NCI-H2227 (cell line): ENCODE measurements around the gene TMEM125.

ENCODE experiments used
- DNase-seq: peaks from one replicate; lab custom pipeline; 2025; ENCODE audit not compliant: unreplicated experiment; lab: John Stamatoyannopoulos, UW

The TMEM125 gene

DNA sequence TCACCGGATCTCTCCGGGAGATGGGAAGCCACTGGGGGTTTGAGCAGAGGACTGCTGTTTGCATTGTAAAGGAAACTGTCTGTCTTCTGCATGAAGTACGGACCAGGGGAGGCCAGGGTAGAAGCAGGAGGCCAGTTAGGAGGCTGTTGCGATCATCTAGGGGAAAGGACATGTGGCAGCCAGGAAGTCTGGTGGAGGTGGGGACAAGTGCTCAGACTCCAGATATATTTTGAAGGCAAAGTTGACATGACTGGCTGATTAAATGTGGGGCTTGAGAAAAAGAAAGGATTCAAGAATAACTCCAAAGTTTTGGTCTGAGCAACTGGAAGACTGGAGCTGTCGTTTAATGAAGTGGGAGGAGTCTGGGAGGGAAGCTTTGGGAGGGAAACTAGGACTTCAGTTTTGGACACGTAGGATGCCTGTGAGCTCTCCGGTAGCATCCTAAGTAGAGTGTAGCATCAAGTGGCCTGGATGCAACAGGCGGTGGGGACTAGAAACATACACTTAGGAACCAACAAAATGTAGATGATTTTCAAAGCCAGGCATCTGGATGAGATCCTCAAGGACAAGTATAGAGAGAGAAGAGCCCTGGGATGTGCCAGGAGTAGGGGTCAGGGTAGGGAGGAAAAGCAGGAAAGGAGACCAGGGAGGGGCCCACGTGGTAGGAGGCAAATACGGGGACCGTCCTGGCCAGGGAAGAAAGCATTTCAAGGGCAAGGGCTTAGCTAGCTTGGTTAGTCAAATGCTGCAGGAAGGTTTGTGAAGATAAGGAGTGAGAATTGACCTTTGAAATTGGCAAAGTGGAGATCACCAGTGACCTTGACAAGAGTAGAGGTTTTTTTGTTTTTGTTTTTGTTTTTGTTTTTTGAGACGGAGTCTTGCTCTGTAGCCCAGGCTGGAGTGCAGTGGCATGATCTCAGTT, 19.3 kb downstream of the TMEM125 start:
- DNase-seq, result no peak

- DNase-seq, result no peak
Observed at GRCh38 chr1:43292216-43292615, 22.4 kb downstream of the TMEM125 start.

DNA sequence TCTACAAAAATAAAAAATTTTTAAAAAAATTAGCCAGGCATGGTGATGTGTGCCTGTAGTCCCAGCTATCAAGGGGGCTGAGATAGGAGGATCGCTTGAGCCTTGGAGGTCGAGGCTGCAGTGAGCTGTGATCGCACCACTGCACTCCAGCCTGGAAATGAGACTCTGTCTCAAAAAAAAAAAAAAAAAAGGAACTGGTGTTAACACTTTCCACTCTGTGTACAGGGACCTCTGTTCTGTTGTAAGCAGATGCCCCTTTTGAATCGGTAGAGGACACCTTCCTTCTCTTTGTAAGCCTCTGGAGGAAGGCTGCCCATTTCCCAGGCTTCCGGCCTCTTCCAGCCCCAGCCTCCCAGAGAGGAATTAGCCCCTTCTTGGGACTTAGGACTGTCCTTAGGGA, 22.9 kb downstream of the TMEM125 start:
- no peak for DNase-seq

- no peak for DNase-seq
Observed at GRCh38 chr1:43293176-43293575, 23.4 kb downstream of the TMEM125 start.

- DNase-seq, result no peak
Observed at GRCh38 chr1:43293896-43294760, 24.3 kb downstream of the TMEM125 start.

DNA sequence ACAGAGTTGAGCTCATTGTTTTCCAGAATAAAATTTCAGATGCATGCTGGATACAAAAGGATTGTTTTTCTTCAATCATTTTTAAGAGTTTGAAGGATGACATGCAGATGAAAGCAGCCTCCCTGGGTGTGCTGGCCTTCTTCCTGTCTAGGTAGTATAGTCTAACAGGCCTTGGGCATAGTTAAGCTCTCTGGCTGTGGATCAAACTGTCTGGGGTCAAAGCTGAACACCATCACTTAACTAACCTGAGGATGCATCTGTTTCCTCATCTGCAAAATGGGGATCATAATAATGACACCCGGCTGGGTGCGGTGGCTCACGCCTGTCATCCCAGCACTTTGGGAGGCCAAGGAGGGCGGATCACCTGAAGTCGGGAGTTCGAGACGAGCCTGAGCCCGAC, 25.0 kb downstream of the TMEM125 start:
- DNase-seq, result no peak

GRCh38 chr1:43296207-43296606, 26.4 kb downstream of the TMEM125 start:
- no peak for DNase-seq

DNA sequence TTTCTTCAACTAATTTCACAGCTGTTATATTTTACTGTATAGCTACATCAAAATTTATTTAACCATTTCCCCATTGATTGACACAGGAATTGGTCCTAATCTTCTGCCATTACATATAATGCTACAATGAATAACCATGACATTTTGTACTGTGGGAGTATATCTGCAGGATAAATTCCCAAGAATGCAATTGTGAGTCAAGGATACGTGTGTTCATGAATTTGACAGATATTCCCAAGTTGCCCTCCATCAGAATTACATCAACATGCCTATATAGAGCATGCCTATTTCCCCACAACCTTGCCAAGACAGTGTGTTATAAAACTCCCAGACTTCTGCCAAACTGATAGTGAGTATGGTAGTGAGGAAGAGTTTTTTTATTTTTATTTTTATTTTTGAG, 28.3 kb downstream of the TMEM125 start:
- no peak for DNase-seq

DNA sequence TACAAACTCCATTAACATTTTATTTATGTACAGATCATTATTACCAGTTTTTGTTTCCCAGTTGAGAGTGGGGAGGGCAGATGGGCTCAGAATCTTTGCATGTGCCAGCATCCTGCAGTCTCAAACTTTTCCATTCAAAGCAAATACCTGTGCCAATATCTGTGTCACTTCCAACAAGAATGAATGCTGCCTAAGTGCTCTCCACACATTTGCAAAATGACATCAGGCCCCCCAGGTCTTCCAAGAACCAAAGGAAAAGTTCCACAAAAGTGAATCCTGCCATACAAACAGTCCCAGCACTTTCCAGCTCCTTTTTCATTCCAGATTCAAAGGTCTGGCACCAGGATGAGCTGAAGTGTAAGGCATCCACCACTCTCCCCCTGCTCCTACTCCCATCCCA, 29.3 kb downstream of the TMEM125 start:
- DNase-seq, result no peak

- DNase-seq, result no peak
Observed at GRCh38 chr1:43300378-43301094, 30.8 kb downstream of the TMEM125 start, which contains the start of gene TIE1. Gene TIE1, plus strand, starts transcription at chr1:43300982. Its CDS starts 90 bp downstream, at chr1:43301072.

GRCh38 chr1:43302201-43302600, 32.4 kb downstream of the TMEM125 start:
- no peak for DNase-seq

DNA sequence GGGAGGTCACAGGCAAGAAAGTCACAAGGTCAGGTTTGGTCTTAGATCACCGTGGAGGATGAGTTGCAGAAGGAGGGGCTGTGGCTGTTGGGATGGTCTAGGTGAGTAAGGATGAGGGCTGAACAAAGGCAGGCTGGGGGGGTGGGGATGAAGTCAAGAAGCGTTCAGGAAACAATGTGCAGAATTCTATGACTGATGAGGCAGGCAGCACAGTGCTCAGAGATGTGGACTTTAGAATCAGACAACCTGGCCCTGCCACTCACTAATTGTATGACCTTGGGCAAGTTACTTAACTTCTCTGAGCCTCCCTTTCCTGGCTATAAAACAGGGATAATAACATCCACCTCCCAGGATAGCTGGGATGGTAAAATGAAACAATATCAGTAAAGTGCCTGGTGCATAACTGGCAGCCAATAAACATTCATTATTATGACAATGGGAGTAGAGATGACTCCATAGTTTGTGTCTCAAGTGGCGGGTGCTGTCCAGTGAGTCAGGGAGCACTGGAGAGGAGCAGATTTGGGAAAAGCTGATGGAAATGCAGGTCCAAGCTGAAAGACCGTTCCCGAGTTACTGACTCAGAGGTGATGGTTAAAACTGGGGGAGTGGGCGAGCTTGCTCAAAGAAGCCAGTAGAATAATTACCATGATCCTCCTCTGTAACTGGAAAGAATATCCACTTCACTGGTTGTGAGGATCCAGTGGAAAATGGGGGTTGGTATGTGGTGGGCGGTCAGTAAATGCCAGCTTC, 33.1 kb downstream of the TMEM125 start:
- no peak for DNase-seq

DNA sequence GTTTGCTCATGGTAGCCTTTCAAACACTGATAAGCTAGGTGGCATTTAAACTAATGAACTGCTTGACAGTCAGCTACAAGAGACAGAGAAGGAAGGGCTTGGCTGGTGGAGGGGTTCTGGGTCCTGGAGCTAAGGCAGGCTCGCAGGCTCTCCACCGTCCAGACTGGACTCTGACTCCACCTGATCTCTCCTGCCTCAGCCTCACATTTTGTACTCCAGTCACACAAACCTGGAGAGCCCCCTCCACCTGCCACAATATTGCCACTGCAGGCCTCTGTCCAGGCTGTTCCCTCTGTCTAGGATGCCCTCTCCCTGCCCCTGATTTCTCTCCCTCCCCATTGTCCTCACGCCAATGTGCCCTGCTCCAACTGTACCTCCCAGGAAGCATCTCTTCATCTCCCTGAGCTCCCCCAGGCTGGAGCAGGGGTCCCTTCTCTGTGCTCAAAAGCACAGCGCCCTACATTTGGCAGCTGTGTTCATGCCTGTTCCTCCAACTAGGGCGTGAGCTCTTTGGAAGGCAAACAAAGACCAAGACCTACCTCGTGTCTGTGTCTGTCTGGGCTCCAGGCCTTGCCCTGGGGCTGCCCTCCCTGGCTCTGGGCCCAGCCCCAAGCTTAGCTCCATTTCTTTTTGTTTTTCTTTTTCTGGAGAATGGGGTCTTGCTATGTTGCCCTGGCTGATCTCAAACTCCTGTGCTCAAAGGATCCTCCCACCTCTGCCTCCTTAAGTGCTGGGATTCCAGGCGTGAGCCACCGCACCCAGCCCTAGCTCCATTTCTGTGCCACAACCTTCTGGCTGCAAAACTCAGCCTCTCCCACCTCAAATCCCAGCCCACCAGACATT, 33.9 kb downstream of the TMEM125 start:
- no peak for DNase-seq

- no peak for DNase-seq
Observed at GRCh38 chr1:43304314-43304681, 34.5 kb downstream of the TMEM125 start.

GRCh38 chr1:43304771-43305300, 35.1 kb downstream of the TMEM125 start:
- DNase-seq, result no peak

DNA sequence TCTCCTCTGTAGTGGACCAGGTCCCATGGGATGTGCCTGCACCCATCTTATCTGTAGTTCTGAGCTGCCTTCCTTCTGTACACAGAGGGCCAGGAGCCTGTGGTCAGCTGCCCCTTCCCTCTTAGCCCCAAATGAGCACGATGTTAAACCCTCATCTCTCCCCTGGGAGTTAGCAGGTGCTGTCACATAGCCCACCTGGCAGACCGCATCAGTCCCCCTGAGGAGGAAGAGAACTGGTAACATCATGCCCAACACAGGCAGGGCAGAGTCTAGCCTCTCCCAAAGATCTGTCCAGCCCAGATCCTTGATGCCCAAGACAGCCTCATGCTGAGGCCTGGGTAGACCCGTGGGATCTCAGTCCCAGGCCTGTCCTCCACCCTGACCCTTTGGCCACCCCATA, 35.7 kb downstream of the TMEM125 start:
- no peak for DNase-seq

GRCh38 chr1:43305926-43306687, 36.3 kb downstream of the TMEM125 start:
- no peak for DNase-seq

DNA sequence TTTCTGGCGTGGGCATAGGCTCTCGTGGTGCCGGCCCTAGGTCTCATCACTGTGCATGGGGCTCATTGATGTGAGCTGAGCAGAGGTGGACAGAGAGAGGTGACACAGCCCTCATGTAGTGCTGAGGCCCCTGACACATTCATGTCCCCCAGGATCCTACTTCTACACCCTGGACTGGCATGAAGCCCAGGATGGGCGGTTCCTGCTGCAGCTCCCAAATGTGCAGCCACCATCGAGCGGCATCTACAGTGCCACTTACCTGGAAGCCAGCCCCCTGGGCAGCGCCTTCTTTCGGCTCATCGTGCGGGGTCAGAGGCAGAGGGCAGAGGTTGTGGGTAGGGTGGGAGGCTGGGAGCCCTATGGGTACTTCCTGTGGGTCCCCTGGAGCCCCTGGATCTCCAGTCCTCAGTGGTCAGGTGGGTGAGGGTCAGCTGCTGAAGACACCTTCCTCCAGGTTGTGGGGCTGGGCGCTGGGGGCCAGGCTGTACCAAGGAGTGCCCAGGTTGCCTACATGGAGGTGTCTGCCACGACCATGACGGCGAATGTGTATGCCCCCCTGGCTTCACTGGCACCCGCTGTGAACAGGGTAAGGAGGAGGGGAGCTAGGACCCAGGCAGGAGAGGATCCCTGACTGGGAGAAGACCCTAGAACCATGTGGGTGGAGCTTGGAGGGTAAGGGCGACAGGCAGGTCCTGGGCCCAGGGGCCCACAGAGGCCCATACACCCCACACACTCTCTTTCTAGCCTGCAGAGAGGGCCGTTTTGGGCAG, 37.1 kb downstream of the TMEM125 start:
- no peak for DNase-seq
